SU-DHL-6 (cell line): Measurements from ENCODE around the gene C1orf232.

ENCODE experiments used
- H2AFZ ChIP-seq: fragments of 200-600 bp; sonication (generic); 2 replicates; pipeline ENCODE4 v1.6.1; 2014; ENCODE audit warnings: low read depth, mild to moderate bottlenecking, moderate library complexity, mixed read lengths, antibody characterized with exemption, low read length; ENCODE audit not compliant: severe bottlenecking
- H3F3A ChIP-seq: fragments of 200-600 bp; shearing (Covaris generic); 2 replicates; pipeline ENCODE4 v1.6.0; 2016; ENCODE audit warnings: antibody characterized with exemption, mild to moderate bottlenecking; ENCODE audit not compliant: insufficient read depth
- H3K27ac ChIP-seq: fragments of 200-600 bp; sonication (generic); 2 replicates; pipeline ENCODE4 v1.5.1; 2016; ENCODE audit warnings: low read depth, mild to moderate bottlenecking, low read length, moderate library complexity, mixed read lengths
- H3K27me3 ChIP-seq: fragments of 200-600 bp; sonication (generic), shearing (Covaris generic); 2 replicates; pipeline ENCODE4 v1.6.0; 2014; ENCODE audit warnings: mild to moderate bottlenecking, low read length
- H3K36me3 ChIP-seq: fragments of 200-600 bp; sonication (generic); 2 replicates; pipeline ENCODE4 v1.6.1; 2014; ENCODE audit warnings: mild to moderate bottlenecking, low read length, mixed read lengths
- H3K4me2 ChIP-seq: fragments of 300-600, 200-600 bp; shearing (Covaris generic), sonication (generic); 2 replicates; pipeline ENCODE4 v1.6.0; 2014; ENCODE audit warnings: low read length, low read depth, mild to moderate bottlenecking; ENCODE audit not compliant: poor library complexity, severe bottlenecking
- H3K4me3 ChIP-seq: fragments of 200-600 bp; sonication (generic); 2 replicates; pipeline ENCODE4 v1.5.1; 2014; ENCODE audit warnings: antibody characterized with exemption, low read length, mild to moderate bottlenecking, mixed read lengths; ENCODE audit not compliant: insufficient read depth, poor library complexity, severe bottlenecking
- H3K79me2 ChIP-seq: fragments of 200-600 bp; sonication (generic); 2 replicates; pipeline ENCODE4 v1.6.1; 2014; ENCODE audit warnings: mild to moderate bottlenecking, low read length, moderate library complexity; ENCODE audit not compliant: insufficient read depth
- H3K9ac ChIP-seq: fragments of 200-600 bp; sonication (generic); 2 replicates; pipeline ENCODE4 v1.7.0; 2014; ENCODE audit warnings: mild to moderate bottlenecking, low read length
- H3K9me2 ChIP-seq: fragments of 200-600 bp; sonication (generic); replicated peaks from 2 replicates; pipeline ENCODE4 v1.6.1; 2014; ENCODE audit warnings: low read length; ENCODE audit not compliant: insufficient read depth
- H3K9me3 ChIP-seq: fragments of 200-600 bp; sonication (generic); 2 replicates; pipeline ENCODE4 v1.6.1; 2014; ENCODE audit warnings: low read length, mixed read lengths; ENCODE audit not compliant: insufficient read depth
- H4K20me1 ChIP-seq: fragments of 200-600 bp; sonication (generic); 2 replicates; pipeline ENCODE4 v1.6.1; 2014; ENCODE audit warnings: low read depth, mild to moderate bottlenecking, antibody characterized with exemption, low read length, moderate library complexity, mixed read lengths
- EZH2phosphoT487 ChIP-seq: fragments of 200-600 bp; sonication (generic), shearing (Covaris generic); conservative IDR thresholded peaks from 2 replicates; pipeline ENCODE4 v1.6.1; 2018; ENCODE audit warnings: mild to moderate bottlenecking, antibody characterized with exemption, low read length, moderate library complexity, mixed read lengths
- TF ChIP-seq, protein P1 (sequence below): fragments of 200-600 bp; sonication (generic); IDR thresholded peaks from one replicate; pipeline ENCODE4 v1.5.1; 2017; ENCODE audit warnings: antibody characterized with exemption, mild to moderate bottlenecking, low read length, moderate library complexity; ENCODE audit not compliant: insufficient read depth, poor library complexity, severe bottlenecking

The C1orf232 gene

DNA sequence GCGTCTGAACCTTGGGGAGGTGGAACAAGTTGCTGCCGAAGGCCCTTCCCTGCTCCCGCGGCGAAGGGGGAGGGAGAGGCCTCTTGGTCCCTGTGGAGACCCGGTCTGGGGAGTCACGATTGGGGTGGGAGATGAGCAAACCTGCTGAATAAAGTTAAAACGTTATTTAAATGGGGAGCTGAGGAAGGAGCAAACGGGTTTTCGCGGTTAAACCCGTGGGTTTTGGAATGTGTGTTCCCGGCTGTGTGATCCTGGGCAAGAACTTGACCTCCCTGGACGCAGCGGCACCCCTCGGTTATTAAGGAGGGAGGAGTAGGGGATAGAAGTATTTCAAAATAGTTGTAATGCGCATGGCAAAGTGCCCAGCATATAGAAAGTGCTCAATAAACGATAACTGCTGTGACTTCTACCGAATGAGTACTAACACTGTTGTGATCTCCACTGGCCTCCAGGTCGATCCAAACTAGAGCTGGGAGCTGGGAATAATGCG, 6.5 kb downstream of the C1orf232 start:
- H3K79me2 ChIP-seq: no peaks in the 10 kb centered on the region
- H3K4me3 ChIP-seq: no peak overlapping the region
- no peak overlapping the region for H3K27ac ChIP-seq
- H3K36me3 ChIP-seq: no peaks in the 10 kb centered on the region
- H3K9me2 ChIP-seq: no peaks in the 10 kb centered on the region
- no peak for TF ChIP-seq EZH2phosphoT487
- TF ChIP-seq, protein P1, sequence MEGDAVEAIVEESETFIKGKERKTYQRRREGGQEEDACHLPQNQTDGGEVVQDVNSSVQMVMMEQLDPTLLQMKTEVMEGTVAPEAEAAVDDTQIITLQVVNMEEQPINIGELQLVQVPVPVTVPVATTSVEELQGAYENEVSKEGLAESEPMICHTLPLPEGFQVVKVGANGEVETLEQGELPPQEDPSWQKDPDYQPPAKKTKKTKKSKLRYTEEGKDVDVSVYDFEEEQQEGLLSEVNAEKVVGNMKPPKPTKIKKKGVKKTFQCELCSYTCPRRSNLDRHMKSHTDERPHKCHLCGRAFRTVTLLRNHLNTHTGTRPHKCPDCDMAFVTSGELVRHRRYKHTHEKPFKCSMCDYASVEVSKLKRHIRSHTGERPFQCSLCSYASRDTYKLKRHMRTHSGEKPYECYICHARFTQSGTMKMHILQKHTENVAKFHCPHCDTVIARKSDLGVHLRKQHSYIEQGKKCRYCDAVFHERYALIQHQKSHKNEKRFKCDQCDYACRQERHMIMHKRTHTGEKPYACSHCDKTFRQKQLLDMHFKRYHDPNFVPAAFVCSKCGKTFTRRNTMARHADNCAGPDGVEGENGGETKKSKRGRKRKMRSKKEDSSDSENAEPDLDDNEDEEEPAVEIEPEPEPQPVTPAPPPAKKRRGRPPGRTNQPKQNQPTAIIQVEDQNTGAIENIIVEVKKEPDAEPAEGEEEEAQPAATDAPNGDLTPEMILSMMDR: no peak
- no peak overlapping the region for H3K9ac ChIP-seq
- no peaks in the 10 kb centered on the region for H3K27me3 ChIP-seq
- H3K4me2 ChIP-seq: peak overlapping the region; percentile 31
- H3K9me3 ChIP-seq: no peaks in the 10 kb centered on the region
- no peak overlapping the region for H2AFZ ChIP-seq
- no peaks in the 10 kb centered on the region for H3F3A ChIP-seq
- H4K20me1 ChIP-seq: no peaks in the 10 kb centered on the region

DNA sequence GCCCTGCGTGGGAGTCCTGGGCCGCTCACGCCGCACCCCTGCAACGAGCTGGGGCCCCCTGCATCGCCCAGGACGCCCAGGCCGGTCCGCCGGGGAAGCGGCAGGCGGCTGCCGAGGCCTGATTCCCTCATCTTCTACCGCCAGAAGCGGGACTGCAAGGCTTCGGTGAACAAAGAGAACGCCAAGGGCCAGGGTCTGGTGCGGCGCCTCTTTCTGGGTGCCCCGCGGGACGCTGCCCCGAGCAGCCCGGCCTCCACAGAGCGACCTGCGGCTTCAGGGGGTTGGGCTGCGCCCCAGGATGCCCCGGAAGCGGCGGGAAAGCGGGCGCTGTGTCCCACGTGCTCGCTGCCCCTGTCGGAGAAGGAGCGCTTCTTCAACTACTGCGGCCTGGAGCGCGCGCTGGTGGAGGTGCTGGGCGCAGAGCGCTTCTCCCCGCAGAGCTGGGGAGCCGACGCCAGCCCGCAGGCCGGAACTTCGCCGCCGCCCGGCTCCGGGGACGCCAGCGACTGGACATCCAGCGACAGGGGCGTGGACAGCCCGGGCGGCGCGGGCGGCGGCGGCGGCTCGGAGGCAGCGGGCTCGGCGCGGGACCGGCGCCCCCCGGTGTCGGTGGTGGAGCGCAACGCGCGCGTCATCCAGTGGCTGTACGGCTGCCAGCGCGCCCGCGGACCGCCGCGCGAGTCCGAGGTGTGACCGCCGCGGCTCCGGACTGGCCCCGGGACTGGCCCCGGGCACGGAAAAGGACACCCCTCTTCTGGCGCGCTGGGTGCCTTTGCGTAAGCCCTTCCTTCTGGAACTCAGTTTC, 7.1 kb downstream of the C1orf232 start:
- no peak for TF ChIP-seq EZH2phosphoT487
- TF ChIP-seq, protein P1: no peak
- no peaks in the 10 kb centered on the region for H3K79me2 ChIP-seq
- H4K20me1 ChIP-seq: no peaks in the 10 kb centered on the region
- no peak overlapping the region for H2AFZ ChIP-seq
- H3K27me3 ChIP-seq: no peaks in the 10 kb centered on the region
- no peaks in the 10 kb centered on the region for H3K9me3 ChIP-seq
- peak overlapping the region; percentile 31 for H3K4me2 ChIP-seq
- H3K27ac ChIP-seq: no peak overlapping the region
- no peaks in the 10 kb centered on the region for H3F3A ChIP-seq
- H3K36me3 ChIP-seq: no peaks in the 10 kb centered on the region
- H3K9ac ChIP-seq: no peak overlapping the region
- H3K9me2 ChIP-seq: no peaks in the 10 kb centered on the region
- H3K4me3 ChIP-seq: no peak overlapping the region

DNA sequence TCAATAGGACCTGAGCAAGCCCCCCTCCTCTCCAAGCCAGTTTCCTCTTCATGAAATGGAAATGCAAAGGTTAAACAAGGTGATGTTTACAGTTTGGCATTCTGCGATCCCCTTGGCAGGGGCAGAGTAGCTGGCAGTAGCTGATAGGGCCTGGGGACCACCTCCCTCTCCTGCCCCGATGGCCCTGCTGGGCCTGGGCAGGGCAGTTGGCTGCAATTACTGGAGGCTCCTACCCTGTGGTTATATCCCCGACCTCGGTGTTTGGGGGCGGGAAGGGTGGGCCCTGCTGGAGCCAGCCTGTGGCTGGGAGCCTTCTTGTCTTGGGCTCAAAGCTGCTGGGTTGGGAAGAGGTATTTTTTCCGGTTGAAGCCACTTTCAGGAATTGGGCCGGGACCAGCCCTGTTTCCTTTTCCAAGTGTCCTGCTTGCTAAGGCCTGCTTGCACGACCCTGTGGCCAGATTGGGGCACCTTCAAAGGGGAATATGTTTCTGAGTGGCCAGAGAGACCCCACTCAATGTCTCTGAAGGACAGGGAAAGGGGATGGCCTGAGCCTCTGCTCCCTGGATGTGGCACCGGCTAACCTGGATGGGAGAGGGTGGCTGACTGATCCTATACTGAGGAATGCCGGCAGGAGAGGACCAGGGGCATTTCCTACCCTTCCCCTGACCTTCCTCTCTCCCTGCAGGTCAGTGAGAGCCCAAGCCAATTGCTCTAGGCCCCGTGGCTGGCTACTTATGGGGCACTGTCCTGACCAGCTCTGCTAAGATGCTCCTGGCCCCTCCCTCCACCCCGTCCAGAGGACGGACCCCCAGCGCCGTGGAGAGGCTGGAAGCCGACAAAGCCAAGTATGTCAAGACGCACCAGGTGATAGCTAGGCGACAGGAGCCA, 8.0 kb downstream of the C1orf232 start:
- no peak overlapping the region for H3K4me2 ChIP-seq
- H3K9me2 ChIP-seq: no peaks in the 10 kb centered on the region
- H3K9me3 ChIP-seq: no peaks in the 10 kb centered on the region
- TF ChIP-seq, protein P1: no peak
- no peak for TF ChIP-seq EZH2phosphoT487
- no peak overlapping the region for H3K27ac ChIP-seq
- H3K36me3 ChIP-seq: no peaks in the 10 kb centered on the region
- H3K27me3 ChIP-seq: no peaks in the 10 kb centered on the region
- no peak overlapping the region for H3K9ac ChIP-seq
- no peaks in the 10 kb centered on the region for H4K20me1 ChIP-seq
- H3K79me2 ChIP-seq: no peaks in the 10 kb centered on the region
- no peaks in the 10 kb centered on the region for H3F3A ChIP-seq
- H2AFZ ChIP-seq: no peak overlapping the region
- no peak overlapping the region for H3K4me3 ChIP-seq
